Middle frontal gyrus (tissue), 1 donor: ENCODE measurements around the gene CTCF.
A peak's percentile ranks its signal among the peaks of the same experiment; 100 is the strongest.
"Not testable (repeated sequence)": the region's sequence is repeated elsewhere in the genome, so short reads cannot be mapped to it uniquely, and the experiment has no call there.

Source experiments
- DNase-seq: peaks from one replicate; pipeline ENCODE4 v3.0.0-alpha.2; 2015; ENCODE audit warnings: low spot score; ENCODE audit errors: extremely low spot score

CTCF gene, protein sequence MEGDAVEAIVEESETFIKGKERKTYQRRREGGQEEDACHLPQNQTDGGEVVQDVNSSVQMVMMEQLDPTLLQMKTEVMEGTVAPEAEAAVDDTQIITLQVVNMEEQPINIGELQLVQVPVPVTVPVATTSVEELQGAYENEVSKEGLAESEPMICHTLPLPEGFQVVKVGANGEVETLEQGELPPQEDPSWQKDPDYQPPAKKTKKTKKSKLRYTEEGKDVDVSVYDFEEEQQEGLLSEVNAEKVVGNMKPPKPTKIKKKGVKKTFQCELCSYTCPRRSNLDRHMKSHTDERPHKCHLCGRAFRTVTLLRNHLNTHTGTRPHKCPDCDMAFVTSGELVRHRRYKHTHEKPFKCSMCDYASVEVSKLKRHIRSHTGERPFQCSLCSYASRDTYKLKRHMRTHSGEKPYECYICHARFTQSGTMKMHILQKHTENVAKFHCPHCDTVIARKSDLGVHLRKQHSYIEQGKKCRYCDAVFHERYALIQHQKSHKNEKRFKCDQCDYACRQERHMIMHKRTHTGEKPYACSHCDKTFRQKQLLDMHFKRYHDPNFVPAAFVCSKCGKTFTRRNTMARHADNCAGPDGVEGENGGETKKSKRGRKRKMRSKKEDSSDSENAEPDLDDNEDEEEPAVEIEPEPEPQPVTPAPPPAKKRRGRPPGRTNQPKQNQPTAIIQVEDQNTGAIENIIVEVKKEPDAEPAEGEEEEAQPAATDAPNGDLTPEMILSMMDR

DNA sequence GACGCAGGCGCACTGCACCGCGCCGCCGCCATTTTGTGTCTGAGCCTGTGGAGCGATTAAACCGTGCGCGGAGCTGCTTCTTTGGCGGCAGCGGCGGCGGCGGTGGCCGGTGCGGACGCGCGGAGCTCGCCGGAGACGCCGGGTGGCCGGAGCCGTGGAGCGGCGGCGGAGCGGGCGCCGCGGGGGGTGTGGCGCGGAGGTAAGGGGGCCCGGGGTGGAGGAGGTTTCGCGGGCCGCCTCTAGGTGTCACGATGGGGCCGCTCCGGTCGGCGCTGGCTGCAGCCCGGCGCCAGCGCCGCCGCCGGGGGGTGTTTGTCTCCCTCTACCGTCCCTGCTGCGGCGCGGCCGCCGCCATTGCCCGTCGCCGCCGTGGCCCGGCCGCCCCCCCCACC lies at the start of gene CTCF:
Gene CTCF, plus strand, starts transcription at position 1 of the 392 bp plus-strand sequence. CDS start 48,307 bp downstream, outside the sequence.
- DNase-seq = peak; percentile 60

GRCh38 chr16:67513892-67514291 lies 48.4 kb upstream of the CTCF start:
- DNase-seq = not testable (repeated sequence)

GRCh38 chr16:67514382-67514828 lies 47.9 kb upstream of the CTCF start:
- DNase-seq = no peak

DNA sequence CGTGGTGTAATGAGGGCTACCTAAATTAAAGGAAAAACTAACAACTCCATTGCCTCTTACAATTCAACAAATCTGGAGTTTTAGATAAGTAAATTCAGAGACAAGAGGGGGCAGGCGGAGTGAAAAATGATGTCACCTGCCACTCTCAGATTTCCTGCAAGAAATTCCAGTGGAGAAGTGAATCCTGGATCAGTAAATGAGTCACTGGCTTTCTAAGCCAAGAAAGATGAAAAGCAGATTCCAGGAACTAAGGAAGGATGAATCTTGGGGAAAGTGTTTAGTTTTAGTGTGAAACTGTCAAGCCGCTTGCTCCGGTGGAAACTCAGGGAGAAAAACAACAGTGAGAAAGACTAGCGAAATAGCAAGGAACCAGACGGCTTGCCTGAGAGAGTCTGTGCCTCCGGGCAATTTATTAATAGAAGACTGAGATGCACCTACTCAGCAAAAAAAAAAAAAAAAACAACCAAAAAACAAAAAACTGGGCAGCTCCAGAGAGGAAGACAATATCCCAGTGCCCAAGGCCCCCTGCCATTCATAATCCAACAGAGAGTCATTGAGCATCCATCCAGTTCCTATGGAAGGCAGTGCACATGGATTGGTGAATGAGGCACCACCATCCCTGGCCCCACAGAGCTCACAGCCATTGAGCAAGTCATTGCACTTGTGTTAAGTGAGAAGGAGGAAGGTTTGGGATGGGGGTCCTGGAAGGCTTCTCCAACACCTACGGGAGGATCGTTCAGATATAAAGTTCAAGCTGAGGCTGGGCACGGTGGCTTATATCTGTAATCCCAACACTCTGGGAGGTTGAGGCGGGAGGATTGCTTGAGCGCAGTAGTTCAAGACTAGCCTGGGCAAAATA lies 45.8 kb upstream of the CTCF start:
- no peak for DNase-seq

GRCh38 chr16:67517155-67517445 lies 45.2 kb upstream of the CTCF start:
- no peak for DNase-seq

- no peak for DNase-seq
Measured at GRCh38 chr16:67517661-67518423, 44.5 kb upstream of the CTCF start.

DNA sequence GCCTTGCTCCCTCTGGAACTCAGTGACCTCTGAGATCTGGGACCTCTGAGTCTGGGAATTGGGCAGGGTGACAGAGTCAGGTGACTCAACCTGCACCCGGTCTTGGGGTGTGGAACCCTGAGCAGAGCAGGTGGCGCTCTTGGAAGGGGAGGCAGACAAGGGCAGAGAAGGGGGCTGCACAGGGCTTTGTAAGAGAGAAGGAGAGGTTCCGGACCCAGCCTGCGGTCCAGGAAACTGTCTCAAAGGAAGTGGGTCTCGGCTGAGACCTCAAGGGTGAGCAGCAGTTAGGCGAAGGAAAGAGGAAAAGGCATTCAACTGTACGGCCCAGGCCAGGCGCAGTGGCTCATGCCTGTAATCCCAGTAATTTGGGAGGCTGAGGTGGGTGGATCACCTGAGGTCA lies 43.6 kb upstream of the CTCF start:
- DNase-seq = no peak

- DNase-seq = no peak
Measured at GRCh38 chr16:67519242-67519641, 43.1 kb upstream of the CTCF start.

DNA sequence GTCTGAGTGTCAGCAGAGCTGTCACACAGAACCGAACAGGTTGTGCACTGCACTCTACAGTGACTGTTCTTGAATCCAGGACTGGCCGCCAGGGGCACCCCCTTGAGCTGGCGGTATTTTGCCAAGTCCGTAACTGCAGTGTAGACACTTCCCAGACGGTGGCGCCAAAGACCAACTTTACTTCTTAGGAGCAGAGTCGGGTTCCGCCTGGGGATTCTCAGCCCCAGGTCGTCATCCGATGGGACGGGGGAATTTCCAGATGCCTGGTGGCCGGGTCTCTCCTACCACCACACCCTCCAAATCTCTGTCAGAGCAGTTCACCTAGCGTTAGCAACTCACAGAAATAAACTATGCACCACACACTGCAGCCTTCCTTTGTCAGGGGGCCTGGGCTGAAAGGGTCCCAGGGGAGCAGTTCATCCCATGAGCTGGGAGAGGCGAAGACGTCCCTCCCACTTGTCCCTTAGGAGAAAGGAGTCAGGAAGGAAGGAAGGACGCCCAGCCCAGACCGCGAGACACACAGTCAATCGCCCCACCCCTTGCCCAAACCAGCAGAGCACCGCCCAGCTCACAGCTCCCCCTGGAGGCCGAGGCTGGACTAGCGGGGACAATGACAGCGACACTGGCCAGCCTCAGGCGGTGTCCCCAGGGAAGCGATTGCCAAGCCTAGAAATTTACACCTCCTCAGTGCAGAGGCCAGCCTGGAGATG lies 41.1 kb upstream of the CTCF start:
- peak; percentile 93 for DNase-seq

DNA sequence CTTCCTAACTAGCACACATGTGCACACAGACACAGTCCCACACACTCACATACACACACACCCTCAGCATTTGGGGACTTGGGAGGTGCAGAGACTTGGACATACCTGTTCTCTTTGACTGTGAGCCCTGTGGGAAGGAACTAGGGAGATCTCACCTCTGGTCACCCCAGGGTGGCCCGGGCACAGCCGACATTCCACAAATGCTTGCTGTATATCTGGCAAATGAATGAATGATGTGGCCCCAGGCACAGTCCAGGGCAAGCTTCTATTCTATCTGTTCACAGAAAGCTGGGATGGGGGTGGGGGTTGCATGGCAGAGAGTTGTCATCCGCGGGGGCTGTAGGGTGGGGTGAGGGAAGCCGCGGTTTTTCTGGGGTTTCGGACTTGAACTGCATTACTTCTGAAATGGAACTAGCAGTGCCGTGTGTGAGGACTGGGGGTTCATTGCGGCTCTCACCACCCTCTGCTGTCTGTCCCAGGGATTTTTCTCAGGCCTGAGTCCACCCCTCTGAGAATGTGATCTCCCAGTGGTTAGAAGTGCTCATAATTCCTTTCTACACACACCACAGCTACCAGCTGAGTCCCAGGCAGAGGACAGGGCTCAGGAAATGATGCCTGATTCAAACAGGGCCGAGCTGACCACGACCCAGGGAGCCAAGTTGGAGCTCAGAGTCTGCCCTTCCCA lies 37.0 kb upstream of the CTCF start:
- no peak for DNase-seq

GRCh38 chr16:67526149-67526791 lies 36.1 kb upstream of the CTCF start:
- DNase-seq = no peak

GRCh38 chr16:67528222-67528869 lies 34.0 kb upstream of the CTCF start, which contains the start of gene RIPOR1:
Gene RIPOR1 (plus strand): TSS chr16:67528829. CDS start chr16:67538447, 9,618 bp downstream.
- DNase-seq = no peak

- no peak for DNase-seq
Measured at GRCh38 chr16:67528870-67529581, 33.3 kb upstream of the CTCF start.

- no peak for DNase-seq
Measured at GRCh38 chr16:67529582-67530012, 32.7 kb upstream of the CTCF start.

DNA sequence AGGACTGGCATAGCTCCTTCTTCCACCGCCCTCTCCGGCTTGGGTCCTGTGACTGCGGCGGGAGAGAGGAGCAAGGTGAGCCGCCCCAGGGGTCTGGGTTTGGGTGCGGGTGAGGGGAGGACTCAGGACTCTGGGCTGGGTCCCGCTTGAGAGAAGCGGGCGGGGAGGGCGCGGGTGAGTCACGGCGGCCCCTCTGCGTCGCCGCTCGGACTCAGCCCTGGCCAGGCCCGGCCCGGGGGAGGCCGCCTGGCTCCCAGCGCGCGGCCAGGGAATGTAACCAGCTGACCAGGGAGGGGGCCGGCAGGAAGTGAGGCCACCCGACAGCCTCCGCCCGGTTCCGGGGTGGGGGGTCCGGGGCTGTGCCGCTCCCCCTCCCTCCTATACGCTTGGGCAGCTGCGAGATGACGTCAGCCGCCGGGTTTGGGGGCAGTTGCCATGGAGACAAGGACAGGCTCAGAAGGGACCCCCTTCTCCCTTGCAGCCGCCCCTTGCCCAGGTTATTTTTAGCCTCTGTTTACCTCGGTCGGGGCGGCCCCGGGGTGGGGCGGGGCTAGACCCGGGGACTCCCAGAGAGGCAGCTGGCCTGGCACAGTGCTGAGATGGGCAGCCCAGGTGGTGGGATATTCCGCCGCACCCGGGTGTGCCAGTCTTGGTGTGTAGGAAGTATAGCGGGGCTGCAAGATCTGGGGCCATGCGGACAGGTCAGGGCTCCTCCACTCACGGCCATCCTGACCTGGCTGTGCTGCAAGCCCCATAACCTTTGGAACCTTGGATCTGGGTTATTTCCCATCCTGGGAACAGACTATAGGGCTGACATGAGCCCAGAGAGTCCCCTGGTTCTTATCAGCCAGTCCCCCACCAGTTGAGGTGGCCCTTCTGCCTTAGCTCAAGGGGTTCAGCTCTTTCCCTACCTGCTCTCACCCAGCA lies 32.0 kb upstream of the CTCF start:
- DNase-seq = no peak

DNA sequence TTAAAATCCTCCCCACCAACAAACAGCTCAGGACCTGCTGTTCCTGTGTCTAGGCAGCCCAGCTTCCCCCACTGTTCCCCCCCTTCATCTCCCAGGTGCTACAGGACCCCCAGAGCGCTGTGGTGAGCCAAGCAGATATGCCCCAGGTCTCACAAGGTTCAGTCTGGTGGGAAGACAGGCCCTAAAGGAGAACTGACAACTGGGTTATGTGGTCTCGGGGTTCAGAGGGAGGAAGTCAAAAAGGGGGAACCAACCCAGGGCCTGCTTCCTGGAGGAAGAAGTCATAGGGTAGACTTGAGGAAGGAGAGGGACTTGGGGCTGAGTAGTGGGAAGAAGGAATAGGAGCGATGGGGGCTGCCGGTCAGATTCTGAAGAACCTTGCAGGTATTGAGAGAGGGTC lies 31.1 kb upstream of the CTCF start:
- no peak for DNase-seq

DNA sequence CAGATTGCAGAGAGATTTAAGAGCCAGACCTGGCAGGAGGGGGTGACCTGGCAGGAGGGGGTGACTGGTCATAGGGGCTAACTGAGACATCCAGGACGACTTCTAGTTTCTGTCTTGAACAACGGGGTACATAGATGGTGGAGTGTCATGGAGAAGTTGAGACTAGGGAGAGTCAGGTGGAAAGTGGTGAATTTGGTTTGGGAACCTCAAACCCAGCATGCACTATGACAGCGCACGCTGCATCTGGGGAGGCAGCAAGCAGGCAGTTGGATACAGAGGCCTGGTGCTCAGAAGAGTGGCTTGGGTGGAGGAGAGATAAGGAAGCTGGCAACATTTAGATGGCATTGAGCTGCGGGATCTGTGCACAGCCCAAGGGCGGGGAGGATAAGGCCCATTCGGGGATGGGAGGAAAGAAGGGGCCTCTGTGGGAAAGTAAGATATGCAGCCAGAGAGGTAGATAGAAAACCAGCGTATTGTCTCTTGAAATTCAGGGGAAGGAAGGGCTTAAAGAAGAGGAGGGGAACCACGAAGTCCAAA lies 29.2 kb upstream of the CTCF start:
- DNase-seq = no peak
